Activated CD4-positive, alpha-beta T cell treated with anti-CD3 and anti-CD28 coated beads, Interleukin-2, amount 10 ng/mL, durations not matched to agents 7 days and 5 days (primary cell): ENCODE data around the gene PLD6. TPM values are rescaled to one million over a fixed set of nuclear protein-coding genes. Genes with fewer than 3 reads are reported as not detected.

Source experiments
- total RNA-seq, 2 experiments: library from RNA; stranded (reverse); gene quantifications; one replicate each; pipeline ENCODE4 v1.2.3, GENCODE V29; 2021

Gene PLD6
- total RNA-seq, 2 experiments from 2014 or later = 10.9 to 11.8 TPM

Other genes starting within 250 kb of the PLD6 start
- gene TNFRSF13B, start 234.2 kb downstream of the PLD6 start, total RNA-seq = not detected
- 100 to 1,000 TPM; 234 to 261 TPM for gene MPRIP, start 163.9 kb downstream of the PLD6 start, total RNA-seq
- 10 to 100 TPM; 39.4 to 48.0 TPM for gene FLCN, start 30.8 kb upstream of the PLD6 start, total RNA-seq
- 100 to 1,000 TPM; 100 TPM for gene COPS3, start 74.9 kb upstream of the PLD6 start, total RNA-seq
- gene NT5M, start 97.0 kb upstream of the PLD6 start, total RNA-seq = 1 to 10 TPM; 5.5 to 7.6 TPM